Aorta (tissue), 5 donors: ENCODE data around the gene MED27. TPM values are rescaled to one million over a fixed set of nuclear protein-coding genes. Genes with fewer than 3 reads are reported as not detected.

ENCODE experiments used
- ATAC-seq: fragments of 200-7000 bp; cut with Tn5 transposase; one replicate; pipeline ENCODE4 v1.9.1; 2022; ENCODE audit warnings: moderate library complexity; ENCODE audit not compliant: low FRiP score
- DNase-seq, 2 donors: peaks; one replicate each; pipeline ENCODE4 v3.0.0-alpha.2; 2020
- H3K27ac ChIP-seq, 2 donors: one replicate each; pipeline ENCODE4 v1.5.1; 2013; ENCODE audit warnings: low read length in 2 of 2, mild to moderate bottlenecking in 2 of 2, moderate library complexity in 2 of 2, control low read depth in 1 of 2, inconsistent platforms in 1 of 2, low read depth in 1 of 2
- H3K27me3 ChIP-seq, 2 donors: one replicate each; pipeline ENCODE4 v1.6.1; 2013; ENCODE audit warnings: control low read depth in 1 of 2, low read length in 1 of 2, mild to moderate bottlenecking in 1 of 2, moderate library complexity in 1 of 2; ENCODE audit not compliant: insufficient read depth in 2 of 2, control insufficient read depth in 1 of 2
- H3K36me3 ChIP-seq, 2 donors: one replicate each; pipeline ENCODE4 v1.6.1; 2013; ENCODE audit warnings: control low read depth in 1 of 2, low read length in 1 of 2, mild to moderate bottlenecking in 1 of 2; ENCODE audit not compliant: insufficient read depth in 2 of 2, control insufficient read depth in 1 of 2
- H3K4me1 ChIP-seq, 2 donors: one replicate each; pipeline ENCODE4 v1.6.1; 2013; ENCODE audit warnings: low read length in 2 of 2, control low read depth in 1 of 2, mild to moderate bottlenecking in 1 of 2, moderate library complexity in 1 of 2; ENCODE audit not compliant: insufficient read depth in 2 of 2, control insufficient read depth in 1 of 2
- H3K4me3 ChIP-seq, 2 donors: one replicate each; pipeline ENCODE4 v1.5.1; 2013; ENCODE audit warnings: low read length in 2 of 2, control low read depth in 1 of 2, mild to moderate bottlenecking in 1 of 2
- H3K9me3 ChIP-seq: one replicate; pipeline ENCODE4 v1.6.1; 2013; ENCODE audit warnings: mild to moderate bottlenecking, low read length; ENCODE audit not compliant: control insufficient read depth
- WGBS, 2 donors: extraction: QIAGEN DNeasy Blood & Tissue Kit; methylation state at CpG; one replicate each; pipeline ENCODE4 v1.1.7; 2013; 5-methylcytosine and 5-hydroxymethylcytosine counted together
- intact Hi-C, 2 donors: fragments of 100-400 bp; cut with DNase I; formaldehyde crosslinking; loops; one replicate each; pipeline versions ENCODE4 v1.14.2 to v1.15.0; 2022
- polyA plus RNA-seq, 2 donors: library from polyadenylated mRNA; stranded (reverse); fragments of 200-250 nt; gene quantifications; one replicate each; pipeline ENCODE4 v1.2.3, GENCODE V29; 2013
- total RNA-seq, 2 donors: library from RNA; stranded (reverse); fragmentation: NEBNext Ultra II Directional; extraction: Animal tissue kit (Norgen Biotek cat#: 25700); gene quantifications; one replicate each; pipeline ENCODE4 v1.2.1, GENCODE V29; 2021
- donor health status: healthy with polysubstance abuse.
- donor health status: Bipolar disorder and iron deficiency.
- donor health status: DM: no; HTN: no; CAD: no.
- donor health status: DM: no; HTN: no; CAD: no.
- donor health status: DM: yes; HTN: yes; CAD: no.

MED27 gene
- total and polyA plus RNA-seq, 4 donors: 15.5 to 25.1 (median 20.9) TPM

DNA sequence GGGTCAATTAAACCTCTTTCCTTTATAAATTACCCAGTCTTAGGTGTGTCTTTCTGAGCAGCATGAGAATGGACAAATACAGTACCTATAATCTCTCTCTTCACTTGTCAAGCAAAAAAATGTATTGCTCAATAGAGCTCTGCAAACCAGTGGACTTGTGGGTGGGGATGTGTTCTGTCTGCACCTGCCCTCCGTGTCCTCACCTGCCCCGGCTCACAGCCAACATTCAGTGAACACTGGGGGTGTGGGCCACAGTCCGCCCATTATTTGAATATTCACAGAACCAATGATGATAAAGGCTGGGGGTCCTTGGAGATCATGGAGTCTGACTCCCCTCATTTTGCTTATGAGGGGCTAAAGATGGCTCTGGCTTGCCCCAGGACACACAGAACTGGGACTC, 36.9 kb upstream of the MED27 start:
- H3K4me3 ChIP-seq: no peak overlapping the region
- ATAC-seq (no peak), DNase-seq (no peak)
- H3K9me3 ChIP-seq: peaks cover 3% of the 10 kb centered on the region
- H3K27ac ChIP-seq: no peak overlapping the region
- H3K36me3 ChIP-seq: no peaks in the 10 kb centered on the region
- peaks cover 0 to 2% of the 10 kb centered on the region in 2 donors for H3K27me3 ChIP-seq
- H3K4me1 ChIP-seq: no peaks in the 10 kb centered on the region
- 73 to 79% methylated on average over 3 of the region's 3 CpGs for WGBS, 2 donors
- intact Hi-C loops: no loop called here

DNA sequence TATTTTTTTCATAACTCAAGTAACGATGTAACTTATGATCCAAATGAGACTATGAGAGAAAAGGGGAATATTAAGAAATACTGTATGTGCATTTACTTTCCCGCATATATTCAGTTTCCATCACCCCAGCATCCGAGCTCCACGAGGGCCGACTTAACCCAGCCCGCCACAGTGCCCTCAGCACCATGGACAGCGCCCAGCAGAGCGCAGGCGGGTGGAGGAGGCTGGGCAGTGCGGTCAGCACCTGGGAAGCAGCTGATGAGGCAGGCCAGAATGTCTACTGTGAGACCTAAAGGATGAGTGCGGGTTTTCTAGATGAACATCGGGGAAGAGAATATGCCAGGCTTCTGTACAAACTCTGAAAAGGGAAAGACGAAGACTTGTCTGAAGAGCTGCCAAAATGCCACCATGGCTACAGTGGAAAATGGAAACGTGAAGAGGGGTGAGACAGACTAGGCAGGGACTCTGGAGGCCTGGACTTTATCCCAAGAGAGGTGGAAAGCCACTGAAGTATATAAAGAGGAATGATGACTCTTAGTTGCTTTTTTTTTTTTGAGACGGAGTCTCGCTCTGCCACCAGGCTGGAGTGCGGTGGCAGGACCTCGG, 34.5 kb upstream of the MED27 start:
- WGBS, 2 donors: 31 to 32% methylated on average over 18 of the region's 18 CpGs
- H3K36me3 ChIP-seq: no peaks in the 10 kb centered on the region
- peaks cover 3% of the 10 kb centered on the region for H3K9me3 ChIP-seq
- peaks cover 0 to 2% of the 10 kb centered on the region in 2 donors for H3K27me3 ChIP-seq
- DNase-seq: peak; percentile 63 to 87
- intact Hi-C loops: no loop called here
- H3K4me3 ChIP-seq: no peak overlapping the region
- H3K4me1 ChIP-seq: no peaks in the 10 kb centered on the region
- H3K27ac ChIP-seq: no peak overlapping the region
- ATAC-seq: no peak

DNA sequence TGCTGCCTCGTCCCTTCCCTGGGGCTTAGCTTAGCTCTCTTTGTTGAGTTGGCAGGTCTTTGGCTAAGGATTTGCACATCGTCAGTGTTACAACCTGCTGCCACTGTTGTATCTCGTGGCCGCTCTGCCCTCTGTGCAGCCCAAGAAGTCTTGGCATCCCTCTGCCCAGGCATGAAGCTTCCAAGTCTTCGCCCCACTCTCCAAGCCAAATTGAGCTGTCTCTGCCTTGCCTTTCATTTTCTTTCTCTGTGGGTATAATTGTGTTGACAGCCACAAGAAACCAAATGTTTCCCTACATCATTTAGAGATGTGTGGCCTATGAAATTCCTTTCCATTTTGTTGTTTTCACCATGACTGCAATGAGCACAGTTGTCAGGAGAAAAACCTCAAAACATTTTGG, 29.6 kb upstream of the MED27 start:
- no peak for DNase-seq
- WGBS, 2 donors: 68 to 70% methylated on average over 5 of the region's 5 CpGs
- no peaks in the 10 kb centered on the region for H3K27me3 ChIP-seq
- H3K36me3 ChIP-seq: no peaks in the 10 kb centered on the region
- no peaks in the 10 kb centered on the region for H3K9me3 ChIP-seq
- no peak overlapping the region for H3K27ac ChIP-seq
- intact Hi-C loops: no loop called here
- no peak for ATAC-seq
- H3K4me1 ChIP-seq: no peaks in the 10 kb centered on the region
- H3K4me3 ChIP-seq: no peak overlapping the region

DNA sequence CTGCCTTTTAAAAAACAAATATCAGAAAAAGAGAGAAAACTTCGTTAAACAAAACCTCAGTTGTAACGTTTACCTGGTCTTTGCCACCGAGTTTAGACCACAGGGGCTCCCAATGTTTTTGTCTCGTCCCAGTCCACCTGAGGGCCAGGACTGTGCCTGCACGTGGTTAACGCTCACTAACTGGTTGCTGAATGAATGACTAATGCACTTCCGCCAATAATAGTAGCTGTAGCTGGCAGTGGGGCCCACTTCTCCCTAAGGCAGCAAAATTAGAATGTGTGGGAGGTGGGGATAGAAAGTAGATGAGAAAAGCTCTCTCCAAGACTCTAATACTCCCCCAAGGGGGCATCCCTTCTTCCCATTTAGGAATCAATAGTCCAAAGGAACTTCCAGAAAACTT, 29.1 kb upstream of the MED27 start:
- H3K9me3 ChIP-seq: no peaks in the 10 kb centered on the region
- no peak overlapping the region for H3K27ac ChIP-seq
- 49 to 56% methylated on average over 7 of the region's 7 CpGs for WGBS, 2 donors
- intact Hi-C loops: no loop called here
- no peaks in the 10 kb centered on the region for H3K27me3 ChIP-seq
- H3K36me3 ChIP-seq: no peaks in the 10 kb centered on the region
- ATAC-seq (no peak), DNase-seq (no peak)
- H3K4me3 ChIP-seq: no peak overlapping the region
- no peaks in the 10 kb centered on the region for H3K4me1 ChIP-seq

DNA sequence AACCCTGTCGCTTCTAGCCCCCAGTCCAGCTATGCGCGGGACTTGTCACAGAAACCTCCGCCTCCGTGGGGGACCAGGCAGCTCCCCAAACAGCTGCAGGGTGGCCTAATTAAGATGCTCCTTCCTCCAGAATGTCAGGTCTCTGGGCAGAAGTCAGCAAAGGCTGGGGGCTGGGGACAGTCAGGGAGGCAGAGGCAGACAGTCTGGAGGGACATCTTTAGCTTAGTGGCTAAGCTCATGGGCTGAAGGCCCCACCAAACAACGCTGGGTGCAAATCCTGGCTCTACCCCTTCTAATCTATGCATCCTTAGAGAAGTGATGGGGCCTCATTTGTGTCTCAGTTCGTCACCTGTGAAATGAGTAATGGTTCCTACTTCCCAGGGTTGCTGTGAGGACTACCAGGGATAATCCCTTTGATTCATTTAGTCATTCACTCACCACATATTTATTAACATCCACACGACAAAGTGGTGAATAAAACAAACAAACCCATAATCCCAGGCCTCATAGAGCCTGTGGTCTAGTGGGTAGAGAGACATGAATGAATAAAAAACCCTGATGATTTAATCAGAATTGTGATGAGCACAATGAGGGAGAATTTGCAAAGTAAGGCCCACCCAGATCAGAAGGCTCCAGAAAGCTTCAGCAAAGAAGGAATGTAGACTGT, 20.2 kb upstream of the MED27 start:
- Histone ChIP-seq H3K36me3 (no peaks in the 10 kb centered on the region), H3K27me3 (peaks cover 0 to 3% of the 10 kb centered on the region in 2 donors), H3K4me1 (no peaks in the 10 kb centered on the region), H3K9me3 (peaks cover 3% of the 10 kb centered on the region), H3K4me3 (no peak overlapping the region), H3K27ac (no peak overlapping the region)
- DNase-seq (no peak), ATAC-seq (no peak)
- 30 to 40% methylated on average over 8 of the region's 8 CpGs for WGBS, 2 donors
- intact Hi-C loops: no loop called here

DNA sequence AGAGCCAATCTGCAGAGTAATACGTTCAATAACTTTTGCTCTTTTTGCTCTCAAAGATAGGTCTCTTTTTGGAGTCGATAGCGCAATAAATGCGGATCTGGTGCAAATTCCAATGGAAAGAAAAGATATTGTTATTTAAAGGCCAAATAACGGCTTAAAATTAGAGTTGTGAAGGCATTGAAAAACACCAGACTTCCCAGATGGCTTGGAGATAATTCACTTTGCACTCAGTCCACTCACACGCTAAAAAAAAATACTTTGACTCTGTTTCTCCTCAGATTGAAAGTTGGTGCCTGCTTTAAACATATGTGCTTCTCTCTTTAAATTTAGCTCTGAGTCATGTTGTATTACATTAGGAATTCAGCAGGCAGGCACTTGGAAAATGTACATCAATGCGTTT, 19.5 kb upstream of the MED27 start:
- no peaks in the 10 kb centered on the region for H3K36me3 ChIP-seq
- H3K9me3 ChIP-seq: peaks cover 3% of the 10 kb centered on the region
- no peaks in the 10 kb centered on the region for H3K4me1 ChIP-seq
- H3K27me3 ChIP-seq: peaks cover 0 to 3% of the 10 kb centered on the region in 2 donors
- no peak for ATAC-seq
- H3K4me3 ChIP-seq: no peak overlapping the region
- no peak overlapping the region for H3K27ac ChIP-seq
- intact Hi-C loops: no loop called here
- 19 to 21% methylated on average over 7 of the region's 7 CpGs for WGBS, 2 donors
- DNase-seq: no peak

DNA sequence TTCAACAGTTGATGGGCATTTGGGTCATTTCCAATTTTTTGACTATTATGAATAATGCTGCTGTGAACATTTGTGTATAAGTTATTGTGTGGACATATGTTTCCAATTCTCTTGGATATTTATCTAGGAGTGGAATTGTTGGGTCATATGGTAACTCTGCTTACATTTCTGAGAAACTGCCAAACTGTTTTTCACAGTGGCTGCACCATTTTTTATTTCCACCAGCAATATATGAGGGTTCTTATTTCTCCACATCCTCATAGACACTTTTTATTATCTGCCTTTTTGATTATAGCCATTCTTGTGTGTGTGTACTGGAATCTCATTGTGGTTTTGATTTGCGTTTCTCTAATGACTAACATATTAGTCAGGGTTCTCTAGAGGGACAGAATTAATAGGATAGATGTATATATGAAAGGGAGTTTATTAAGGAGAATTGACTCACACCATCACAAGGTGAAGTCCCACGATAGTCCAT, 14.7 kb upstream of the MED27 start:
- no peak for ATAC-seq
- H3K27me3 ChIP-seq: no peaks in the 10 kb centered on the region
- DNase-seq: no peak
- intact Hi-C loops: no loop called here
- no peak overlapping the region for H3K27ac ChIP-seq
- no peak overlapping the region for H3K4me3 ChIP-seq
- H3K9me3 ChIP-seq: peaks cover 1% of the 10 kb centered on the region
- H3K4me1 ChIP-seq: no peaks in the 10 kb centered on the region
- 31 to 42% methylated on average over 2 of the region's 2 CpGs for WGBS, 2 donors
- H3K36me3 ChIP-seq: no peaks in the 10 kb centered on the region

DNA sequence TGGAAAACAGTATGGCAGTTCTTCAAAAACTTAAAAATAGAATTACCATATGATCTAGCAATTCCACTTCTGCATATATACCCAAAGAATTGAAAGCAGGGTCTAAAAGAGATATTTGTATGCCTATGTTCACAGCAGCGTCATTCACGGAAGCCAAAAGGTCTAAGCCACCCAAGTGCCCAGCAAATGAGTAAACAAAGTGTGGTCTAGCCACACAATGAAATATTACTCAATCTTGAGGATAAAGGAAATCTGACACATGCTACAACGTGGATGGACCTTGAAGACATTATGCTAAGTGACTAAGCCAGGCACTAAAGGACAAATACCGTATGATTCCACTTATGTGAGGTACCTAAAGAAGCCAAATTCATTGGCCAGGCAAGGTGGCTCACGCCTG, 11.1 kb upstream of the MED27 start:
- intact Hi-C loops: no loop called here
- H3K27ac ChIP-seq: no peak overlapping the region
- H3K4me1 ChIP-seq: no peaks in the 10 kb centered on the region
- H3K36me3 ChIP-seq: no peaks in the 10 kb centered on the region
- no peaks in the 10 kb centered on the region for H3K9me3 ChIP-seq
- no peak for DNase-seq
- H3K4me3 ChIP-seq: no peak overlapping the region
- H3K27me3 ChIP-seq: peaks cover 0 to 2% of the 10 kb centered on the region in 2 donors
- no peak for ATAC-seq
- 79 to 82% methylated on average over 5 of the region's 5 CpGs for WGBS, 2 donors

DNA sequence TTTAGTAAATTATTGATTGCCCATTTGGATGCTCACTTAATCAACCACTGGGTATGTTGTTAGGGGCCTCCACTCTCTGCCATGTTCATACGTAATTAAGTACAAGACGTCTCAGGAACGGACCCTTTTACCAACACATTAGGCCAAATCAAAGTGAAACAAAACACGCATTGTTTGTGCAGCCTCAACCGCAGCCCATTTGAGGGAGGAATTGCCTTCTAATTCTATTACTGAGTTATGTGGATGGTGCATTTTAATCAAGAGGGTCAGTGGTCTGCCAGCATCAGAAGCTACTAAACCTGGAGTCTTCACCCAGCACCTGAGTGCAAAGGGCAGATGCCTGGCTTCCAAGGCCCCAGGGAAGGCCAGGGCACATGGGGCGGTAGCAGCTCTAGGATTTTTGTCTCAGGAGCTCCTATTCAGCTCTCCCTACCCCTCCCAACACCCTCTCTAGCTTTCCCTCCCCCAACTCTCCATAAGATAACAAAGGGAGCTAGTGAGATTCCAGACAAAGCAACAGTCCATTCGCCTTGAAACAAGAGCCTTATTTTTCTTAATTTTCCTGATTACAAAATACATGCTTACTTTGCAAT, 7.9 kb upstream of the MED27 start:
- Histone ChIP-seq H3K27ac (no peak overlapping the region), H3K36me3 (no peaks in the 10 kb centered on the region), H3K4me3 (no peak overlapping the region), H3K9me3 (no peaks in the 10 kb centered on the region), H3K27me3 (peaks cover 0 to 2% of the 10 kb centered on the region in 2 donors), H3K4me1 (no peaks in the 10 kb centered on the region)
- WGBS, 2 donors: 81 to 83% methylated on average over 7 of the region's 7 CpGs
- intact Hi-C loops: no loop called here
- ATAC-seq: no peak
- DNase-seq: no peak
